Mucosa of stomach (tissue), 1 donor: ENCODE results near the gene SHISAL1.
"Not testable (repeated sequence)": the region's sequence is repeated elsewhere in the genome, so short reads cannot be mapped to it uniquely, and the experiment has no call there.

Experiments used
- H3K27me3 ChIP-seq: one replicate; pipeline ENCODE4 v1.7.0; 2013; ENCODE audit warnings: mild to moderate bottlenecking, low read length; ENCODE audit not compliant: control insufficient read depth, insufficient read depth
- H3K36me3 ChIP-seq: one replicate; pipeline ENCODE4 v1.7.0; 2013; ENCODE audit warnings: low read length; ENCODE audit not compliant: control insufficient read depth, insufficient read depth
- H3K4me1 ChIP-seq: one replicate; pipeline ENCODE4 v1.7.0; 2013; ENCODE audit warnings: mild to moderate bottlenecking, low read length; ENCODE audit not compliant: control insufficient read depth, insufficient read depth
- H3K4me3 ChIP-seq: one replicate; pipeline ENCODE4 v1.7.0; 2013; ENCODE audit warnings: low read length
- H3K9ac ChIP-seq: one replicate; pipeline ENCODE4 v1.7.0; 2013; ENCODE audit warnings: mild to moderate bottlenecking, low read length, moderate library complexity
- H3K9me3 ChIP-seq: one replicate; pipeline ENCODE4 v1.7.0; 2013; ENCODE audit warnings: mild to moderate bottlenecking, low read length, moderate library complexity; ENCODE audit not compliant: control insufficient read depth
- donor health status: Pancreatic carcinoma.

The SHISAL1 gene

DNA sequence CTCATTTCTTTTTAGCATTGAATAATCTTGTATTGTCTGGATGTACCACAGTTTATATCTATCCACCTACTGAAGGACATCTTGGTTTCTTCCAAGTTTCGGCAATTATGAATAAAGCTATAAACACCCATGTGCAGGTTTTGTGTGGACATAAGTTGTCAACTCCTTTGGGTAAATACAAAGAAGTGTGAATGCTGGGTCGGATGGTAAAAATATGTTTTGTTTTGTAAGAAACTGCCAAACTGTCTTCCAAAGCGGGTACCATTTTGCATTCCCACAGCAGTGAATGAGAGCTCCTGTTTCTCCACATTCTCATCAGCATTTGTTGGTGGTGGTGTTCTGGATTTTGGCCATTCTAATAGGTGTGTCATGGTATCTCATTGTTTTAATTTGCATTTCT is 71.6 kb downstream of the SHISAL1 start:
- not testable (repeated sequence) for H3K27me3 ChIP-seq, H3K4me1 ChIP-seq, H3K4me3 ChIP-seq, H3K36me3 ChIP-seq, H3K9me3 ChIP-seq, H3K9ac ChIP-seq

DNA sequence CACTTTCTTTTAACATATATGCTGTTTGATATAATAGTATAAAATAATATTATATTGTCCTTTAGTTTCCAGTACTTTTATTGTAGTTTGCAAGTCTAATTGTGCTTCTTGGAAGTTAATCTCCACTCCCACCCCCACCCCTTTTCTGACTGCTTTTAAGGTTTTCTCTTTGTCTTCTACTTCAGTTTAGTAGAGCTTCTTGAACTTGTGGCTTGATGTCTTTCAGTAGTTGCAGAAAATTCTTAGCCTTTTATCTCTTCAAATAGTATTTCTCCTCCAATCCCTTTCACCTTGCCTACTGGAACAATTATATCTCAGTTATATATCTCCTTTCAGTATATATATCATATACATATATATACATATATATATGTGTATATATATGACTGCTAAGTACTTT is 75.5 kb downstream of the SHISAL1 start:
- Histone ChIP-seq H3K4me1 (no peaks in the 10 kb centered on the region), H3K27me3 (no peaks in the 10 kb centered on the region), H3K9me3 (no peaks in the 10 kb centered on the region), H3K4me3 (no peak overlapping the region), H3K36me3 (no peaks in the 10 kb centered on the region), H3K9ac (no peak overlapping the region)

DNA sequence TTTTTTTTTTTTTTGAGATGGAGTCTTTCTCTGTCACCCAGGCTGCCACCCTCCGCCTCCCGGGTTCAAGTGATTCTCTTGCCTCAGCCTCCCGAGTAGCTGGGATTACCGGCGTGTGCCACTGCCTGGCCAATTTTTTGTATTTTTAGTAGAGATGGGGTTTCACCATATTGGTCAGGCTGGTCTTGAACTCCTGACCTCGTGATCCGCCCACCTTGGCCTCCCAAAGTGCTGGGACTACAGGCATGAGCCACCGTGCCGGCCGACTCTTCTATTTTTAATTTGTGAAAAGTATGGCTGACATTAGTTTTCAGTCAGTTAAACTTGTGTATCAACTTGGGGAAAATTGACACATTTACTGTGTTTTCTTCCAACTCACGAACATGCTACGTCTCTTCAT is 78.4 kb downstream of the SHISAL1 start:
- not testable (repeated sequence) for H3K9ac ChIP-seq, H3K36me3 ChIP-seq, H3K4me3 ChIP-seq, H3K9me3 ChIP-seq, H3K27me3 ChIP-seq, H3K4me1 ChIP-seq

DNA sequence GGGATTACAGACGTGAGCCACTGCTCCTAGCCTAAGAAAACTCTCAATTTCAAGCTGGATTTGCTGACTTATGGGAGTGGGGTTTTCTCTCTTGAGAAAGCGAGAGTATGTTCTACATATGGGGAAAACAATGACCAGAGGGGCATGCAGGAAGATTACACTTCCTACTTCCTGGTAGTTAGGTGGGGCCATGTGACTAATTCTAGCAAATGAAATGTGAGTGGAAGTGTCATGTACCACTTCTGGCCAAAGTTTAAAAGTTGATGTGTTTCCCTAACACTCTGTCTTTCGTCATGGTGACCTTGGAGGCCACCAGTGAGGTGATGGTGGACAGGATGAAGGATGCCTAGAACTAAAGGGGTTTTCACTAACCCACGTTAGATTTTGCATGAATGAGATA is 81.5 kb downstream of the SHISAL1 start:
- Histone ChIP-seq H3K9me3 (no peaks in the 10 kb centered on the region), H3K4me3 (no peak overlapping the region), H3K27me3 (no peaks in the 10 kb centered on the region), H3K9ac (no peak overlapping the region), H3K4me1 (no peaks in the 10 kb centered on the region), H3K36me3 (no peaks in the 10 kb centered on the region)

DNA sequence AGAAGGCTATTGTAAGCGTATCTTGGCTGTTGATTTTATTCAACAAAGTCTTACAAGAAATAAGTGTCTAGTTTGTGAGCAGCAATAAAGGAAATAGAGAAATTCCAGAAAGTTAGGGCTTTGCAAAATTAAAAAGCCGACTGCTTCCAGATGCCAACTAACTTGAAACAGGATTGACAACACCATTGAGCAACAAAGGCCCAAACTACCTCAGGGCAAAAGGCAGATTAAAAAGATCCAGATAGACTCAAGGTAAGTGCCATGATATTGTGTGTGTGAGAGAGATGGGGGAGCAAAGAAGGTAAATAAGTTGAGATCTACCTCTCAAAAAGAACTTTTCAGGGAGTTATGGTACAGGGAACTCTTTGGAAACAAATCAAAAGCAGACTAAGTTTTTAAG is 82.9 kb downstream of the SHISAL1 start:
- Histone ChIP-seq H3K27me3 (no peaks in the 10 kb centered on the region), H3K9ac (no peak overlapping the region), H3K4me3 (no peak overlapping the region), H3K9me3 (no peaks in the 10 kb centered on the region), H3K36me3 (no peaks in the 10 kb centered on the region), H3K4me1 (no peaks in the 10 kb centered on the region)

DNA sequence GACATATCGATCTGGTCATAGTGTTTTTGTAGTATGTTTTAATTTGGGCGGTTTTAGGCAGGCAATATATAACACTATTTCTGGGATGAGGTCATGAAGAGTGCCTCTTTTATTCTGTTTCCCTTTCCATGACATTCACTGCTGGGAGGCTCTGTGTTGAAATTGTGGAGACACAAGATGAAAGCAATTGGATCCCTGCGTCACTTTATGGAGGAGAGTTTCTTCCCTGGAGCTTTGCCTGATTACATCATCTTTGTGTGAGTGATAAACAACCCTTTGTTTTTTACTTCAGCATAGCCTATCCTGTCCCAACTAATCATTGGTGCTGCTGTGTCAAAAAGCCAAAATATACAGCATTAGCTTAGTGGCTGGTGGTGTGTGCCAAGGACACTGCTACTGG is 83.4 kb downstream of the SHISAL1 start:
- Histone ChIP-seq H3K9me3 (no peaks in the 10 kb centered on the region), H3K36me3 (no peaks in the 10 kb centered on the region), H3K27me3 (no peaks in the 10 kb centered on the region), H3K4me1 (no peaks in the 10 kb centered on the region), H3K4me3 (no peak overlapping the region), H3K9ac (no peak overlapping the region)

DNA sequence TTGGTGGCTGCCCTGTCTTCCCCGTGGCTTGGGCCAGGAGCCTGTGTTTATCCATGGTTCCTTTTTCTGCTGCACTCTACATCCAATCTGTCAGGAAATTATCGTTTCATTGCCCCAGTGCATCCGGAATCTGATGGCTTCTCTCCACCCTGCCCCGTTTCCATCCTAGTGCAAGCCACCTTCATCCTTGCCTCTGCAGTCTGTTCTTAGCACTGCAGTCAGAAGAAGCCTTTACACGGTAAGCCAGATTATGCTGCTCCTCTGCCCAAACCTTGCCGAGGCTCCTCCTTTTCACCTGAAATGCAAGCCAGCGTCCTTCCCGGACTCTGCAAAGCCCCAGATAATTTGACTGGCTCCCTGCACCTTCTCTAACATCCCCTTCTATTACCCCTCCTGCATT is 86.9 kb downstream of the SHISAL1 start:
- Histone ChIP-seq H3K27me3 (no peaks in the 10 kb centered on the region), H3K9ac (no peak overlapping the region), H3K36me3 (no peaks in the 10 kb centered on the region), H3K4me1 (no peaks in the 10 kb centered on the region), H3K4me3 (no peak overlapping the region), H3K9me3 (no peaks in the 10 kb centered on the region)

DNA sequence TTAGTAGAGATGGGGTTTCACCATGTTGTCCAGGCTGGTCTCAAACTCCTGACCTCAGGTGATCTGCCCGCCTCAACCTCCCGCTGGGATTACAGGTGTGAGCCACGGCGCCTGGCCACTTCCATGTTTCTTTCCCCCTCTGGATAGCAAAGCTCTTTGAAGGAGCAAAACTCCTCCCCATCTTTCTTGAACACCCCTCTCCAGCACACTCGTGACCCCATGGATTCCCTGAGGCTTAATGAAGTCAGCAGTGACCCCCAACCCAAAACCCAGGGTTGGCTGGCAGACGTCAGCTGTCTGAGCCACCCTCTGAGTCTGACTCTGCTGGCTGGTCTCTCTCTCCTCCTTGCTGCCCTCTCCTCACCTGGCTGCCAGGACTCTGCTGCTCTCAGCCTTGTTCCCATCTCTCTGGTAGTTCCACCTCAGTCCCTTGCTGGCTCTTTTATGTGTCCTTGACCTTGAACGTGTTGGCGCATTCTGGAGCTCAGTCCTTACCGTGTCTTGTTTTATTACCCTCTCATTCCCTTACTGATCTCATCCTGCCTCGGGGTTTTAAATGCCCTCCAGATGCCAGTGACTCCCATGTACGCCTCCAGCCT is 87.6 kb downstream of the SHISAL1 start:
- Histone ChIP-seq H3K27me3 (no peaks in the 10 kb centered on the region), H3K4me1 (no peaks in the 10 kb centered on the region), H3K4me3 (no peak overlapping the region), H3K9ac (no peak overlapping the region), H3K36me3 (no peaks in the 10 kb centered on the region), H3K9me3 (no peaks in the 10 kb centered on the region)

DNA sequence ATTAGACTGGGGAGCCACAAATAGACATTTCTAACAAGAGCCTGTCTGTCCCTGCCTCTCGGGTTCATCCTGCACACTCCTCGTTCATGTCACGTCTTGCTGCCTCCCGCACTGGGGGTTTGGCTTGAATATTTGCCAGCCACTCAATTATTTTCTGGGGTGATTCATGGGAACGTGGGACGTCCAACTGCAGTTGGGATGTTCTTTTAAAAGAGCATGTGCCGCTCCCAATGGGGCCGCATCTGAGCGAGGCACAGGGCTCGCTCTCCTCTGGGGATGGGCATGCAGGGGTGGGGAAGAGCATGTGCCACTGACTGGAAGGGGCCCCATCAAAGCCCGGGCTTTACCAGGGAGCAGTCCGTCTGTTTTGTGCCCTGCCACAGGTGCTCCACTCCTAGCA is 88.6 kb downstream of the SHISAL1 start:
- no peaks in the 10 kb centered on the region for H3K36me3 ChIP-seq

DNA sequence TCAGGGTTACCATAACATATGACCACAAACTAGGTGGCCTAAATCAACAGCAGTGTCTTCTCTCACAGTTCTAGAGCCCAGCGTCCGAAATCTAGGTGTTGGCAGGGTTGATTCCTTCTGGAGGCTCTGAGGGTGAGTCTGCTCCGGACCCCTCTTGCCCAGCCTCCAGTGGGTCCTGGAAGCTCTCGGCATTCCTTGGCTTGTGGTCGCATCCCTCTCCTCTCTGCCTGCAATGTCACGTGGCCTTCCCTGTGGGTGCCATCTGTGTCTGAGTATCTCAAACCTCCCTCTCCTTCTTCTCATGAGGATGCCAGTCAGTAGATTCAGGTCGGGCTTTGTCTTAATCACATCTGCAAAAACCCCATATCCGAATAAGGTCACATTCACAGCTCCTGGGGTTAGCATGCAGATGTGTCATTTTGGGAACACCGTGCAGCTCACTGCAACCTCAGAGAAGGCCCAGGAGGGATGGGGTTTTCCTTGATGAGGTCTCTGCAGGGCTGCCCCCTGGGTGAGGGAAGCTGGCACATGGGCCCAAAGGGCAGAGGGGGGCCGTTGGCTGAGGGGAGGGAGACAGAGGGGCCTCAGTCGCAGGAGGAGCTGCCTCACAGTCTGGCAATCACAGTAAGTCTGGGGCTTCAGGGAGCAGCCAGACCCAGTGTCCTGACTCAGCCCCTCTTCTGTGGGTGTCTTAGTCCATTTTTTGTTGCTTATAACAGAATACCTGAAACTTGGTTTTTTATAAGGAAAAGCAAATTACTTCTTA is 90.9 kb downstream of the SHISAL1 start:
- Histone ChIP-seq H3K9ac (no peak overlapping the region), H3K9me3 (no peaks in the 10 kb centered on the region), H3K36me3 (no peaks in the 10 kb centered on the region), H3K4me1 (no peaks in the 10 kb centered on the region), H3K4me3 (no peak overlapping the region), H3K27me3 (no peaks in the 10 kb centered on the region)

More for the DNA sequence above, 88.6 kb downstream of the SHISAL1 start:
- no peaks in the 10 kb centered on the region for H3K9me3 ChIP-seq
- no peak overlapping the region for H3K4me3 ChIP-seq
- no peaks in the 10 kb centered on the region for H3K4me1 ChIP-seq
- no peak overlapping the region for H3K9ac ChIP-seq
- H3K27me3 ChIP-seq, result no peaks in the 10 kb centered on the region

DNA sequence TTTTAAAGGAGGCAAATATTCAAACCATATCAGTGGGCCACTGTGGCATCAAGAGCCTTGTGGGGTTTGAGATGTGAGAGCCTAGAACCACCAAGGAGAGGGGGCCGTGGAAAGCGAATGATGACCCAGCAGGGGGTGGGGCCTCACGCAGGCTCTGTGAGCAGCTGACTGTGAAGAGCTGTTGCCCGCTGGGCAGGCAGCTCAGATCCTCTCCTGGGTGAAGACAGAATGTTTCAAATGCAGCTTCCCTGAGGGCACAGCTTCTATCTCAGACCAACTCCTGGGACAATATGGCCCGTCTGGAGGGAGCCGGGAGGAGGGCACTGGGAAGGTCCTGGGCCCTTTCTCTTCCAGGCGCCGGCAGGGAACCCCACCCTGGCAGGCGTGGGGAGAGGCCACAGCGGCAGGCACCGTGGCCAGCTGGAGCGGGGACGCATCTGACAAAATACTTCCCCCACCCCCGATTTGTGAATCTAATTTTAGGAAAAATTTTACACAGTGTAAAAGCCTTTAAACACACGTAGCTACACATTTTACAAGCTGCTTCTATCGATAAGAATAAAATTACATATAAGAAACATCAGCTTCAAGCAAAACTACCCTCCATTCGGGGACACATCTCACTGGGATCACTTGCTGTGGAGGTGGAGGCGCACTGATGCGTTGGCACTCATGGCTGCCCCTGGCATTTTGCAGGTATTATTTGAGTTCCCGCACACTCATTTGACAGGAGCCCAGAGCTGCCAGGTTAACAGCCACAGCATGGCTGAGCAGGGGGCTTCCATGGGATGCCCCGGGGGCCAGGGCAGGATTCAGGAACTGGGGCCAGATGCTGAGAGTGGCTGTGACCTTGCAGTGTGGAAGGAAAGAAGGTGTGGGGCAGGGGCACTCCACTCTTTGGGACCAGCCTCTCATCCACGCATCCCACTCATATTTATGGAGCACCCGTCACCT is 91.7 kb downstream of the SHISAL1 start:
- Histone ChIP-seq H3K9ac (no peak overlapping the region), H3K4me3 (no peak overlapping the region), H3K36me3 (no peaks in the 10 kb centered on the region), H3K9me3 (no peaks in the 10 kb centered on the region), H3K27me3 (no peaks in the 10 kb centered on the region), H3K4me1 (no peaks in the 10 kb centered on the region)
